Activated naive CD8-positive, alpha-beta T cell treated with anti-CD3 and anti-CD28 coated beads, Interleukin-2, amount 50 U/mL, for 16 hours (primary cell): ENCODE data around the gene TMX4.
"Not testable (repeated sequence)": the region's sequence is repeated elsewhere in the genome, so short reads cannot be mapped to it uniquely, and the experiment has no call there.

Source experiments
- DNase-seq: peaks from one replicate; pipeline ENCODE4 v3.0.0-alpha.2; 2020; ENCODE audit warnings: low read depth, low spot score

The TMX4 gene

GRCh38 chr20:7971536-7972280 lies 47.9 kb downstream of the TMX4 start:
- no peak for DNase-seq

GRCh38 chr20:7967199-7967844 lies 52.2 kb downstream of the TMX4 start:
- DNase-seq: no peak

DNA sequence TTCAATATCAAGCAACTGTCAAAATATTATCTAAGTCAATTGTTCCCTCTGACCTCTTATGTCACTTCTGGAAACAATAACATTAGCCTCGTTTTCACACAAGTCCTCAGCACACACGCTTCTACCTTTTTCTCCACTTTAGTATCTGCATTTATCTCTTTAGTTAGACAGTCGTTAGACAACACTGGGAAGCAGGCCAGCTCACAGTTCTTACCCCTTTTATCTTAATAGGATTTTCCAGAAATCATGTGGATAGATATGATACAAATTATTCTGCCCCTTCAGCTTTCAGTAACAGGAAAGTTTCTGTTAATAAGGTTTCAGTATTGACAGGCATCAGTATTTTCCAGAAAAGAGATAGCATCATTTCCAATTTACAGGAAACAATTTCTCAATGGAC lies 53.4 kb downstream of the TMX4 start:
- no peak for DNase-seq

DNA sequence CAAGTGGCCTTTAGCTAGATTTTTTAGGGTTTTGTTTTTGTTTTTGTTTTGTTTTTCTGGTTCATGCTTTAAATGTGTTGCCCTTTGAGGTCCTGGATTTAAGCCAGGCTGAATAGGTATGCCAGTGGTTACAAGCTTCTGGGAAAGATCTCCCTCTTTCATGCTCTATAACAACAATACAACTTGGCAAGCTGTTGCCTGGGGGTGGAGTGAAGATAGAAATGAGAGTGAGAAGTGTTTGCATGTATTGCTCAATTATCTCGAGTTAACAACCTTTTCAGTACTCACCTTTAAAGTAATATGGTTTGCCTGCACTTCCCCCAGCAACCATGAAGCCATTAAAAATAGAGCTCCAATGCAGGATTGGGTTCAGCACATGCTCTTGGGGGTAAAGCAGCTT lies 60.1 kb downstream of the TMX4 start:
- no peak for DNase-seq

GRCh38 chr20:7956561-7956960 lies 63.0 kb downstream of the TMX4 start:
- DNase-seq: not testable (repeated sequence)

GRCh38 chr20:7950387-7950786 lies 69.2 kb downstream of the TMX4 start:
- no peak for DNase-seq

DNA sequence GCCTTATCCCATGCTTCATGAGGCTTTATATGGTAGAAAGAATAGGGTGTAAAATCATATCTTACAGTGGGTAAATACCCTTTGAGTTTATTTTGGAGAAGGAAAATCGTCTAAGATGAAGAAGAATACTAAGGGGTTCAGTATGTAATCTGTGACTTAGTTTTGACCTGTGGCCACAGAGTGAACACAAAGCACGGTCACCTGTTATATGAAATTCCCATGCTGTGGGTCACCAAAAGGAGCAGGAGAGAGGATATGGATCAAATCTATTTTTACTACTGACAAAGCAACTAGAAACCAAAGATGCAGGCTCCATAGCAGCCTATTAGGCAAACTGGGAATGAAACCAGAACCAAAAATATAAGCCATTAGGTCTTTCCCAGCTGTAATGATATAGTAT lies 75.7 kb downstream of the TMX4 start:
- DNase-seq: no peak

GRCh38 chr20:7940341-7940740 lies 79.2 kb downstream of the TMX4 start, which contains the start of gene HAO1:
Gene HAO1 (minus strand): TSS chr20:7940458. CDS start chr20:7940422, 36 bp downstream.
- DNase-seq: no peak

DNA sequence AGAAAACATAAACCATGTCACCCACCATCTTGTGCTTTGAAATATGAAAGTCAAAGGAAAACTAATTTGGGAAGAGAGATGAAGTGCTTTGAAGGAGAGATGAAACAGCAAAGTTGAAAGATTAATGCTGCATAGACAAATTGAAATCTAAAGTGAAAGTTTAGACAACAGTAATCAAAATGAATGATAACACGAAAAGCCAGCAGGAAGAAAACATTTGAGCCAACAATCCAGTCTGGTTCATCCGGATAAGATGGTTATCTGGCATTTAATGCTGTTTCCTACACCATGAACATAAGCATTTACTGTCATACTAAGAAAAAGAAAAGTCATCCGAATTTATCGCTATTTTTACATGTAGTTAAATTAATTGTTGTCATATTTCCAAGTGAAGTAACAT lies 79.9 kb downstream of the TMX4 start:
- DNase-seq: no peak

DNA sequence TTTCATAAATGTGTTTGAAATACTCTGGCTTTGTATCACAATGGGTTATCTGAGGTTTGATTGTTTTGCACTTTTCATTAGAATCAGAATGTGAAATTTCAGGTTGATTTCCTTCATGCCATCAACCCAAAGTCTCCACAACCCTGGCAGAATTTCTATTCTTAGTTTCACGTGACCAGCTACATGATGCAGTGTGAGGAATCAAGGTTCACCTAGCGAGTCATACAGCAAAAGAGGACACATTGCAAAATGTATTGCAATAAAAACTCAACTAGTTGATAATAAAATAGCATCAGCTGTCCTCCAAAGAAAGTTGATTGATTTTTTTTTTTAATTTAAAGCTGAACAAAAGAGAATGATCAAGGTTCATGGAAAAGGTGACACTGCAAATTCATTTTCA lies 81.5 kb downstream of the TMX4 start:
- no peak for DNase-seq

GRCh38 chr20:7937328-7937727 lies 82.2 kb downstream of the TMX4 start:
- no peak for DNase-seq

DNA sequence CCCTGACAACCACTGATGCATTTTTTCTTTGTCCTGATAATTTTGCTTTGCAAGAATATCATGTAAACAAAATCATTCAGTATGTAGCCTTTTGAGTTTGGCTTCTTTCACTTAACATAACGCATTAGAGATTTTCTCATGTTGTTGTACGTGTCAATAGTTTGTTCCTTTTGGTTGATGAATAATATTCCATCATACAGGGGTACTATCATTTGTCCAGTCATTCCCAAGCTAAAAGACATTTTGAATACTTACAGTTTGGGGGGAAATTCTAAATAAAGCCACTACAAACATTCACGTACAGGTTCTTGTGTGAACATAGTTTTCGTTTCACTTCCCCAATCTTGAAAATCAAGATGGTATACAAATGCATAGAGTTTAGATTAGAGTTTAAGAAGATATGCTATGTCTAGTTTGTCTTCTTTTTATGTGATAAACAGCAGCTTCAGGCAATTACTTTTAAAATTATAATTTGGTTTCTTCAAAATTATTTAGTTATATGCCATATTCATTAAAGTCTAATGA lies 84.5 kb downstream of the TMX4 start:
- DNase-seq: no peak

GRCh38 chr20:7933346-7933745 lies 86.2 kb downstream of the TMX4 start:
- DNase-seq: no peak

- no peak for DNase-seq
Observed at GRCh38 chr20:7930343-7930742, 89.2 kb downstream of the TMX4 start.
